Measurements from ENCODE around the gene TMTC1.

- no peak for TF ChIP-seq CTCF (IDR thresholded peaks at IDR 0.05)
- no peak for TF ChIP-seq EZH2 (IDR thresholded peaks at IDR 0.05; ENCODE audit: borderline replicate concordance, insufficient read depth, low read depth, low read length, poor library complexity, severe bottlenecking)
Observed at GRCh38 chr12:29639893-29640495, 143.7 kb downstream of the TMTC1 start.

Data from B cell (primary cell).